Measurements from ENCODE around the gene ZNF280A. TPM values are rescaled to one million over a fixed set of nuclear protein-coding genes. Genes with fewer than 3 reads are reported as not detected.

The ZNF280A gene
- total and polyA plus RNA-seq, 9 of the 15 experiments (the other 6 are each of a cell fraction or from before 2014, with no cell fraction given) = 19.0 to 40.8 (median 28.6) TPM

DNA sequence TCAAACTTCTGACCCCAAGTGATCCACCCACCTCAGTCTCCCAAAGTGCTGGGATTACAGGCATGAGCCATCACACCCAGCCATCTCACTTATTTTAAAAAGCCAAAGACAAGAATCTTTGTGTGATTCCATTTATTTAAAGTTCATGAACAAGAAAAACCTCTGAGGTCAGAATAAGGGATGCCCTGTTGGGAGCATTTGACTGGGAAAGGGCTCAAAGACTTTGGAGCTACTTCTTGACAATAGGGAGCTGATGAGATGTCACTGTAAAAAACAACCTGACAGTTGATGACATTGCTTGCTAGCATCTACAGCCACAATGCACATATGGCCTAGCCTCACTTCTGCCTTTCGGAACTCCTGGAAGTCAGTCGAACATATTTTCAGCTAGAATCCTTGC, 6.5 kb downstream of the ZNF280A start:
- ATAC-seq (no peak), FAIRE-seq (no peak), DNase-seq (ENCODE audit: extremely low read depth in 1 of 4, low spot score in 3 of 4) (no peak)
- Histone ChIP-seq H3K27me3 (ENCODE audit: control insufficient read depth in 2 of 2, insufficient read depth in 2 of 2, low read length in 2 of 2) (no peaks in the 10 kb centered on the region), H3K4me2 (ENCODE audit: insufficient read depth, low read length) (no peak overlapping the region), H2AFZ (ENCODE audit: low read depth, low read length) (no peak overlapping the region), H3K9ac (ENCODE audit: insufficient read depth in 1 of 2, low read depth in 2 of 2, low read length in 2 of 2) (no peak overlapping the region), H3K4me1 (replicated peaks in 1 of 2; ENCODE audit: control insufficient read depth in 2 of 2, insufficient read depth in 2 of 2, low read length in 2 of 2) (peaks cover 6 to 9% of the 10 kb centered on the region in 2 experiments; a peak in 4 of 5 replicates), H3K4me3 (no peak overlapping the region), H3K27ac (ENCODE audit: extremely low read depth, low read depth, low read length) (no peak overlapping the region), H3K9me3 (replicated peaks; ENCODE audit: control insufficient read depth, insufficient read depth, low read depth, low read length) (peaks cover 23% of the 10 kb centered on the region), H3K36me3 (ENCODE audit: control insufficient read depth, insufficient read depth, low read length) (peaks cover 39% of the 10 kb centered on the region), H4K20me1 (replicated peaks; ENCODE audit: control insufficient read depth, insufficient read depth, low read length) (no peaks in the 10 kb centered on the region), H3K9me1 (ENCODE audit: control insufficient read depth, insufficient read depth, low read length) (no peaks in the 10 kb centered on the region), H3K79me2 (ENCODE audit: control insufficient read depth, insufficient read depth, low read length) (peaks cover 12% of the 10 kb centered on the region)
- ChIA-PET CTCF (ENCODE audit: low intra/inter-chr PET ratio) (interaction anchor here (0.7 kb wide), 1 partner anchor 76 kb away, joined by 4 read pairs; no protein-coding TSS in a partner anchor), POLR2A (interaction anchor here (0.7 to 14.7 kb wide), 9 partner anchors 7 to 329 kb away, joined by 3 to 289 read pairs (median 4); partner anchors contain the start of gene ZNF280B)
- no TSS peak for BruUV-seq (replicated peaks)
- in situ Hi-C loops (cut with MboI) = no loop called here
- intact Hi-C loops (cut with micrococcal nuclease) = no loop called here
- 87% methylated on average over 2 of the region's 2 CpGs for WGBS (ENCODE audit: insufficient coverage, low coverage, missing lambda C conversion rate)
- TF ChIP-seq MTA3 (IDR thresholded peaks at IDR 0.05; ENCODE audit: borderline replicate concordance) (no peak), XRCC5 (IDR thresholded peaks at IDR 0.05; ENCODE audit: low read depth, low read length) (no peak), HNRNPK (IDR thresholded peaks at IDR 0.05; ENCODE audit: low read depth, low read length, poor library complexity, severe bottlenecking) (no peak), SIX5 (IDR thresholded peaks at IDR 0.05; ENCODE audit: borderline replicate concordance in 1 of 2, insufficient read depth in 1 of 2, low read depth in 1 of 2, low read length in 2 of 2) (no peak), ETV6 (IDR thresholded peaks at IDR 0.05; ENCODE audit: borderline replicate concordance in 1 of 2, low read depth in 2 of 2, low read length in 1 of 2) (no peak), ETV6 (CRISPR knock-in tag; IDR thresholded peaks at IDR 0.05; ENCODE audit: borderline replicate concordance) (no peak), GATA2 (CRISPR knock-in tag; IDR thresholded peaks at IDR 0.05) (no peak), EP300 (IDR thresholded peaks at IDR 0.05; ENCODE audit: low read length) (no peak), L3MBTL2 (IDR thresholded peaks at IDR 0.05) (no peak), MAFK (IDR thresholded peaks at IDR 0.05; ENCODE audit: low read length) (no peak), CBFA2T2 (conservative IDR thresholded peaks at IDR 0.05) (no peak), TGIF2 (CRISPR knock-in tag; IDR thresholded peaks at IDR 0.05) (0 out of 2 replicates have a peak, but pooled peaks have one; percentile 63), ZBTB1 (CRISPR knock-in tag; IDR thresholded peaks at IDR 0.05; ENCODE audit: borderline replicate concordance, low read depth) (peak; percentile 68; the same call in 1 of the 2 replicates), ZNF436 (CRISPR knock-in tag; IDR thresholded peaks at IDR 0.05) (no peak), OTX1 (CRISPR knock-in tag; IDR thresholded peaks at IDR 0.05) (no peak), ZNF311 (CRISPR knock-in tag; IDR thresholded peaks at IDR 0.05) (no peak)
- TF ChIP-seq, protein P1, sequence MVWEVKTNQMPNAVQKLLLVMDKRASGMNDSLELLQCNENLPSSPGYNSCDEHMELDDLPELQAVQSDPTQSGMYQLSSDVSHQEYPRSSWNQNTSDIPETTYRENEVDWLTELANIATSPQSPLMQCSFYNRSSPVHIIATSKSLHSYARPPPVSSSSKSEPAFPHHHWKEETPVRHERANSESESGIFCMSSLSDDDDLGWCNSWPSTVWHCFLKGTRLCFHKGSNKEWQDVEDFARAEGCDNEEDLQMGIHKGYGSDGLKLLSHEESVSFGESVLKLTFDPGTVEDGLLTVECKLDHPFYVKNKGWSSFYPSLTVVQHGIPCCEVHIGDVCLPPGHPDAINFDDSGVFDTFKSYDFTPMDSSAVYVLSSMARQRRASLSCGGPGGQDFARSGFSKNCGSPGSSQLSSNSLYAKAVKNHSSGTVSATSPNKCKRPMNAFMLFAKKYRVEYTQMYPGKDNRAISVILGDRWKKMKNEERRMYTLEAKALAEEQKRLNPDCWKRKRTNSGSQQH (CRISPR knock-in tag; IDR thresholded peaks at IDR 0.05) = no peak
- TF ChIP-seq, protein P2, sequence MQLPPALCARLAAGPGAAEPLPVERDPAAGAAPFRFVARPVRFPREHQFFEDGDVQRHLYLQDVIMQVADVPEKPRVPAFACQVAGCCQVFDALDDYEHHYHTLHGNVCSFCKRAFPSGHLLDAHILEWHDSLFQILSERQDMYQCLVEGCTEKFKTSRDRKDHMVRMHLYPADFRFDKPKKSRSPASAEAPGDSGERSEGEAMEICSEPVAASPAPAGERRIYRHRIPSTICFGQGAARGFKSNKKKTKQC (CRISPR knock-in tag; IDR thresholded peaks at IDR 0.05) = no peak
- TF ChIP-seq, protein P3, sequence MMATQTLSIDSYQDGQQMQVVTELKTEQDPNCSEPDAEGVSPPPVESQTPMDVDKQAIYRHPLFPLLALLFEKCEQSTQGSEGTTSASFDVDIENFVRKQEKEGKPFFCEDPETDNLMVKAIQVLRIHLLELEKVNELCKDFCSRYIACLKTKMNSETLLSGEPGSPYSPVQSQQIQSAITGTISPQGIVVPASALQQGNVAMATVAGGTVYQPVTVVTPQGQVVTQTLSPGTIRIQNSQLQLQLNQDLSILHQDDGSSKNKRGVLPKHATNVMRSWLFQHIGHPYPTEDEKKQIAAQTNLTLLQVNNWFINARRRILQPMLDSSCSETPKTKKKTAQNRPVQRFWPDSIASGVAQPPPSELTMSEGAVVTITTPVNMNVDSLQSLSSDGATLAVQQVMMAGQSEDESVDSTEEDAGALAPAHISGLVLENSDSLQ (IDR thresholded peaks at IDR 0.05) = no peak
- TF ChIP-seq, protein P4, sequence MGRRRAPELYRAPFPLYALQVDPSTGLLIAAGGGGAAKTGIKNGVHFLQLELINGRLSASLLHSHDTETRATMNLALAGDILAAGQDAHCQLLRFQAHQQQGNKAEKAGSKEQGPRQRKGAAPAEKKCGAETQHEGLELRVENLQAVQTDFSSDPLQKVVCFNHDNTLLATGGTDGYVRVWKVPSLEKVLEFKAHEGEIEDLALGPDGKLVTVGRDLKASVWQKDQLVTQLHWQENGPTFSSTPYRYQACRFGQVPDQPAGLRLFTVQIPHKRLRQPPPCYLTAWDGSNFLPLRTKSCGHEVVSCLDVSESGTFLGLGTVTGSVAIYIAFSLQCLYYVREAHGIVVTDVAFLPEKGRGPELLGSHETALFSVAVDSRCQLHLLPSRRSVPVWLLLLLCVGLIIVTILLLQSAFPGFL (CRISPR knock-in tag; IDR thresholded peaks at IDR 0.05) = 0 out of 2 replicates have a peak, but pooled peaks have one; percentile 79

Measured in K562 (cell line).